Bone marrow (tissue), 2 donors: Measurements from ENCODE around the gene SFMBT2.
A peak's percentile ranks its signal among the peaks of the same experiment; 100 is the strongest.
"Not testable (repeated sequence)": the region's sequence is repeated elsewhere in the genome, so short reads cannot be mapped to it uniquely, and the experiment has no call there.

Experiments used
- DNase-seq, 2 donors: peaks; one replicate each; lab custom pipeline; 2025; lab: John Stamatoyannopoulos, UW

SFMBT2 gene

GRCh38 chr10:7218968-7219367 lies 191.9 kb downstream of the SFMBT2 start:
- no peak for DNase-seq

- DNase-seq, result not testable (repeated sequence)
Measured at GRCh38 chr10:7212696-7213095, 198.1 kb downstream of the SFMBT2 start.

- DNase-seq, result no peak
Measured at GRCh38 chr10:7211857-7212577, 198.8 kb downstream of the SFMBT2 start.

GRCh38 chr10:7210516-7210915 lies 200.3 kb downstream of the SFMBT2 start:
- no peak for DNase-seq

GRCh38 chr10:7209458-7209857 lies 201.4 kb downstream of the SFMBT2 start:
- DNase-seq, result no peak

- DNase-seq, result no peak
Measured at GRCh38 chr10:7206412-7207100, 204.3 kb downstream of the SFMBT2 start.

GRCh38 chr10:7205656-7206055 lies 205.2 kb downstream of the SFMBT2 start:
- DNase-seq, result no peak

GRCh38 chr10:7202793-7203355 lies 208.0 kb downstream of the SFMBT2 start:
- no peak for DNase-seq

GRCh38 chr10:7199152-7199760 lies 211.6 kb downstream of the SFMBT2 start:
- DNase-seq, result no peak

- no peak for DNase-seq
Measured at GRCh38 chr10:7196284-7196683, 214.6 kb downstream of the SFMBT2 start.

GRCh38 chr10:7195118-7195517 lies 215.7 kb downstream of the SFMBT2 start:
- no peak for DNase-seq

- no peak for DNase-seq
Measured at GRCh38 chr10:7194571-7194970, 216.3 kb downstream of the SFMBT2 start.

- DNase-seq, result no peak
Measured at GRCh38 chr10:7193369-7193768, 217.5 kb downstream of the SFMBT2 start.

GRCh38 chr10:7192831-7193361 lies 217.9 kb downstream of the SFMBT2 start:
- DNase-seq, result no peak

GRCh38 chr10:7192061-7192460 lies 218.8 kb downstream of the SFMBT2 start:
- DNase-seq, result no peak

GRCh38 chr10:7190772-7191171 lies 220.1 kb downstream of the SFMBT2 start:
- DNase-seq, result not testable (repeated sequence)

GRCh38 chr10:7189909-7190308 lies 220.9 kb downstream of the SFMBT2 start:
- DNase-seq, result no peak

GRCh38 chr10:7188456-7189050 lies 222.3 kb downstream of the SFMBT2 start:
- DNase-seq, result no peak

GRCh38 chr10:7186387-7187018 lies 224.3 kb downstream of the SFMBT2 start:
- DNase-seq, result no peak

- DNase-seq, result no peak
Measured at GRCh38 chr10:7185367-7185690, 225.5 kb downstream of the SFMBT2 start.

GRCh38 chr10:7184660-7185366 lies 226.0 kb downstream of the SFMBT2 start:
- peak; percentile 44 to 89 for DNase-seq
